ENCODE data around the gene PCSK2.

- no peak for TF ChIP-seq ZBTB33 (IDR thresholded peaks at IDR 0.05)
- no peak for TF ChIP-seq CTCF (IDR thresholded peaks at IDR 0.05; ENCODE audit: low read depth, low read length, missing input control)
- no peak for TF ChIP-seq TAF1 (conservative IDR thresholded peaks at IDR 0.05)
- TF ChIP-seq REST (IDR thresholded peaks at IDR 0.05): no peak
- no peak for TF ChIP-seq RAD21 (IDR thresholded peaks at IDR 0.05)
- TF ChIP-seq MAX (IDR thresholded peaks at IDR 0.05): no peak
- TF ChIP-seq JUND (IDR thresholded peaks at IDR 0.05): no peak
- TF ChIP-seq GABPA (IDR thresholded peaks at IDR 0.05 in 1 of 2, conservative IDR thresholded peaks at IDR 0.05 in 1 of 2): no peak
- TF ChIP-seq YY1 (IDR thresholded peaks at IDR 0.05): no peak
- no peak for TF ChIP-seq HNF4A (conservative IDR thresholded peaks at IDR 0.05)
- no peak for TF ChIP-seq NR2F2 (IDR thresholded peaks at IDR 0.05)
Measured at GRCh38 chr20:17317341-17317740, 90.5 kb downstream of the PCSK2 start.

All from liver (tissue), 3 donors.